Panc1 (cell line): ENCODE results near the gene ARMC3. TPM values are rescaled to one million over a fixed set of nuclear protein-coding genes. Genes with fewer than 3 reads are reported as not detected.

Experiments
- ATAC-seq: fragments of 200-7000 bp; cut with Tn5 transposase; 2 replicates; pipeline ENCODE4 v1.9.1; 2020; ENCODE audit warnings: mild to moderate bottlenecking, moderate library complexity
- BruUV-seq: library from RNA; stranded (reverse); fragments of 400-500 nt; replicated peaks from 2 replicates; lab custom pipeline; 2021; lab: Mats Ljungman, UMichigan
- CTCF ChIA-PET: fragments of 300-600 bp; sonication (Branson Sonifier 250); formaldehyde crosslinking; loops from one replicate; lab custom pipeline; 2022; ENCODE audit warnings: antibody characterized with exemption; lab: Charles Lee
- POLR2A ChIA-PET: fragments of 300-600 bp; sonication (Branson Sonifier 250); formaldehyde crosslinking; loops from one replicate; lab custom pipeline; 2022; ENCODE audit warnings: antibody characterized with exemption; lab: Charles Lee
- DNase-seq: peaks from one replicate; pipeline ENCODE4 v3.0.0-alpha.2; 2010; ENCODE audit warnings: low read depth, low spot score
- H3K27ac ChIP-seq: 2 replicates; pipeline ENCODE4 v1.5.1; 2011; ENCODE audit warnings: mild to moderate bottlenecking, low read length, inconsistent platforms
- H3K27me3 ChIP-seq: fragments of 200-500 bp; sonication (Bioruptor generic); 2 replicates; pipeline ENCODE4 v1.6.0; 2014; ENCODE audit warnings: low read length, inconsistent platforms; ENCODE audit not compliant: control insufficient read depth, insufficient read depth
- H3K36me3 ChIP-seq: fragments of 200-500 bp; sonication (Bioruptor generic); 2 replicates; pipeline ENCODE4 v1.5.1; 2014; ENCODE audit warnings: inconsistent platforms, mild to moderate bottlenecking, low read length, moderate library complexity; ENCODE audit not compliant: control insufficient read depth, insufficient read depth
- H3K4me1 ChIP-seq: 2 replicates; pipeline ENCODE4 v1.5.1; 2011; ENCODE audit warnings: inconsistent platforms, mild to moderate bottlenecking, low read length, moderate library complexity; ENCODE audit not compliant: control insufficient read depth, insufficient read depth
- H3K4me3 ChIP-seq, 2 experiments: 2 replicates each; pipeline ENCODE4 v1.5.1; 2011 to 2012; ENCODE audit warnings: low read depth in 2 of 2, low read length in 2 of 2, mild to moderate bottlenecking in 2 of 2, inconsistent platforms in 1 of 2, moderate library complexity in 1 of 2
- H3K9me3 ChIP-seq: fragments of 200-500 bp; sonication (Bioruptor generic); 2 replicates; pipeline ENCODE4 v1.5.1; 2014; ENCODE audit warnings: low read depth, mild to moderate bottlenecking, inconsistent platforms, low read length, moderate library complexity; ENCODE audit not compliant: control insufficient read depth, insufficient read depth
- CTCF ChIP-seq: fragments of 450-650 bp; IDR thresholded peaks from 2 replicates; pipeline ENCODE4 v1.5.1; 2017; ENCODE audit warnings: mild to moderate bottlenecking
- SIN3A ChIP-seq: IDR thresholded peaks from 2 replicates; pipeline ENCODE4 v1.6.1; 2012; ENCODE audit warnings: low read depth, mild to moderate bottlenecking, low read length, moderate library complexity, borderline replicate concordance; ENCODE audit not compliant: insufficient read depth
- in situ Hi-C: cut with HindIII; loops from 2 replicates; pipeline ENCODE4 v1.10.0; 2016; ENCODE audit warnings: low sequenced_read_pairs, low pct_unique_long_range_greater_than_20kb
- intact Hi-C: fragments of 100-400 bp; cut with micrococcal nuclease; formaldehyde crosslinking; loops from one replicate; pipeline ENCODE4 v1.10.0; 2022; ENCODE audit not compliant: unreplicated experiment
- total RNA-seq: library from RNA; stranded (reverse); gene quantifications from one replicate; pipeline ENCODE4 v1.2.1, GENCODE V29; 2021; ENCODE audit not compliant: unreplicated experiment

Gene ARMC3
- total RNA-seq, 1 experiment from 2014 or later = 1.0 TPM

- Histone ChIP-seq H3K27me3 (peaks cover 4% of the 10 kb centered on the region), H3K4me3 (no peak overlapping the region), H3K4me1 (no peaks in the 10 kb centered on the region), H3K9me3 (no peaks in the 10 kb centered on the region), H3K36me3 (no peaks in the 10 kb centered on the region), H3K27ac (no peak overlapping the region)
- intact Hi-C loops = no loop called here
- DNase-seq (no peak), ATAC-seq (no peak)
- no peak for TF ChIP-seq SIN3A
- TF ChIP-seq CTCF = peak; percentile 48
- no TSS peak for BruUV-seq
- CTCF ChIA-PET = interaction anchor here (0.7 kb wide), 1 partner anchor 38 kb away, joined by 3 read pairs; no protein-coding TSS in a partner anchor
- POLR2A ChIA-PET = no interaction called here
- in situ Hi-C loops = no loop called here
Measured at GRCh38 chr10:23081891-23082290, 154.0 kb downstream of the ARMC3 start.

Other genes starting within 250 kb of the ARMC3 start
- gene PIP4K2A, start 213.5 kb upstream of the ARMC3 start, total RNA-seq = 25.2 TPM
- gene MSRB2, start 167.5 kb downstream of the ARMC3 start, total RNA-seq = 10.7 TPM